K562 (cell line): ENCODE measurements around the gene TMEM184A. TPM values are rescaled to one million over a fixed set of nuclear protein-coding genes. Genes with fewer than 3 reads are reported as not detected.

Experiments
- ATAC-seq: fragments of 200-7000 bp; cut with Tn5 transposase; 3 replicates; pipeline ENCODE4 v1.9.1; 2020; ENCODE audit warnings: moderate library complexity
- BruUV-seq: library from RNA; stranded (reverse); fragments of 400-500 nt; replicated peaks from 2 replicates; lab custom pipeline; 2021; lab: Mats Ljungman, UMichigan
- CTCF ChIA-PET: fragments of 300-600 bp; formaldehyde crosslinking; extraction: SDS; loops from one replicate; lab custom pipeline; 2021; ENCODE audit warnings: low intra/inter-chr PET ratio; lab: Yijun Ruan, JAX
- POLR2A ChIA-PET: fragments of 300-600, 350-650 bp; sonication (Branson Sonifier 250); formaldehyde crosslinking; extraction: SDS; loops from one replicate; lab custom pipeline; 2021; ENCODE audit warnings: antibody characterized with exemption, inconsistent platforms; lab: Yijun Ruan, JAX
- DNase-seq, 4 experiments: peaks; one replicate each; pipeline versions ENCODE4 v3.0.0 to v3.0.0-alpha.2; 2011 to 2018; ENCODE audit warnings: low spot score in 3 of 4, mixed read lengths in 3 of 4; ENCODE audit errors: extremely low read depth in 1 of 4
- FAIRE-seq: peaks from 2 replicates; lab custom pipeline; 2011; peaks lifted over from hg19 to GRCh38; lab: Jason Lieb, UNC
- H2AFZ ChIP-seq: 2 replicates; pipeline ENCODE4 v1.6.0; 2011; ENCODE audit warnings: low read depth, low read length, control low read depth, inconsistent platforms
- H3K27ac ChIP-seq: fragments of 200-600 bp; 3 replicates; pipeline ENCODE4 v1.8.0; 2011; ENCODE audit warnings: low read depth, mild to moderate bottlenecking, control low read depth, inconsistent platforms, low read length, moderate library complexity, mixed read lengths; ENCODE audit errors: extremely low read depth
- H3K27me3 ChIP-seq, 2 experiments: fragments of 300-600 bp in 1 of 2; 2 replicates in 1 of 2; 3 replicates in 1 of 2; pipeline versions ENCODE4 v1.6.0 to v1.8.0; 2011; ENCODE audit warnings: inconsistent platforms in 2 of 2, low read length in 2 of 2, mild to moderate bottlenecking in 1 of 2, mixed read lengths in 1 of 2, moderate library complexity in 1 of 2; ENCODE audit not compliant: control insufficient read depth in 2 of 2, insufficient read depth in 2 of 2
- H3K36me3 ChIP-seq: fragments of 300-600 bp; 3 replicates; pipeline ENCODE4 v1.8.0; 2011; ENCODE audit warnings: mild to moderate bottlenecking, low read length, inconsistent platforms; ENCODE audit not compliant: control insufficient read depth, insufficient read depth
- H3K4me1 ChIP-seq, 2 experiments: fragments of 200-600 bp in 1 of 2; replicated peaks in 1 of 2; 2 replicates in 1 of 2; 3 replicates in 1 of 2; pipeline versions ENCODE4 v1.5.1 to v1.8.0; 2011; ENCODE audit warnings: inconsistent platforms in 2 of 2, low read length in 2 of 2, mild to moderate bottlenecking in 1 of 2, mixed read lengths in 1 of 2, moderate library complexity in 1 of 2; ENCODE audit not compliant: control insufficient read depth in 2 of 2, insufficient read depth in 2 of 2
- H3K4me2 ChIP-seq: 2 replicates; pipeline ENCODE4 v1.6.1; 2011; ENCODE audit warnings: low read length, control low read depth, inconsistent platforms, mixed read lengths; ENCODE audit not compliant: insufficient read depth
- H3K4me3 ChIP-seq: fragments of 200-600 bp; sonication (generic), shearing (Covaris generic); 2 replicates; pipeline ENCODE4 v1.5.1; 2016; ENCODE audit warnings: control low read depth, inconsistent platforms
- H3K79me2 ChIP-seq: fragments of 200-600 bp; 3 replicates; pipeline ENCODE4 v1.8.0; 2011; ENCODE audit warnings: low read length, inconsistent platforms; ENCODE audit not compliant: control insufficient read depth, insufficient read depth
- H3K9ac ChIP-seq, 2 experiments: 2 replicates each; pipeline versions ENCODE4 v1.6.0 to v1.6.1; 2011; ENCODE audit warnings: low read depth in 2 of 2, low read length in 2 of 2, control low read depth in 1 of 2, inconsistent platforms in 1 of 2, mild to moderate bottlenecking in 1 of 2, mixed read lengths in 1 of 2; ENCODE audit not compliant: insufficient read depth in 1 of 2
- H3K9me1 ChIP-seq: one replicate; pipeline ENCODE4 v1.6.0; 2011; ENCODE audit warnings: inconsistent platforms, mild to moderate bottlenecking, low read length, moderate library complexity; ENCODE audit not compliant: control insufficient read depth, insufficient read depth
- H3K9me3 ChIP-seq: replicated peaks from 2 replicates; pipeline ENCODE4 v1.5.1; 2011; ENCODE audit warnings: low read depth, low read length, inconsistent platforms; ENCODE audit not compliant: control insufficient read depth, insufficient read depth
- H4K20me1 ChIP-seq: replicated peaks from 2 replicates; pipeline ENCODE4 v1.6.1; 2011; ENCODE audit warnings: low read length, inconsistent platforms, mixed read lengths; ENCODE audit not compliant: control insufficient read depth, insufficient read depth
- CBX3 ChIP-seq, 2 experiments: IDR thresholded peaks; 1 replicate in 1 of 2; 2 replicates in 1 of 2; pipeline ENCODE4 v1.6.1; 2012; ENCODE audit warnings: inconsistent platforms in 2 of 2, low read length in 2 of 2, borderline replicate concordance in 1 of 2, control low read depth in 1 of 2
- DACH1 ChIP-seq: fragments of 450-650 bp; IDR thresholded peaks from 2 replicates; pipeline ENCODE4 v1.6.1; 2018; ENCODE audit not compliant: partially characterized antibody
- ESRRB ChIP-seq: fragments of 250-450 bp; sonication (Bioruptor Pico); IDR thresholded peaks from 2 replicates; pipeline ENCODE4 v1.5.0; 2020; ENCODE audit warnings: mild to moderate bottlenecking, moderate library complexity, borderline replicate concordance
- FOXK1 ChIP-seq: sonication (generic); formaldehyde crosslinking; IDR thresholded peaks from 2 replicates; pipeline ENCODE4 v1.8.0; 2022; ENCODE audit warnings: missing genetic modification reagents, mild to moderate bottlenecking, borderline replicate concordance
- HOXB6 ChIP-seq: fragments of 250-450 bp; sonication (Bioruptor Pico); IDR thresholded peaks from 2 replicates; pipeline ENCODE4 v1.5.1; 2022; ENCODE audit warnings: mild to moderate bottlenecking, borderline replicate concordance
- MAFK ChIP-seq: IDR thresholded peaks from 2 replicates; pipeline ENCODE4 v1.6.1; 2011; ENCODE audit warnings: low read length, improper control_type of control experiment
- MTA2 ChIP-seq: fragments of 450-650 bp; IDR thresholded peaks from 2 replicates; pipeline ENCODE4 v1.6.1; 2016; ENCODE audit warnings: low read depth
- MYC ChIP-seq, 2 experiments: fragments of 250-450 bp in 1 of 2; sonication (Bioruptor Pico) in 1 of 2; IDR thresholded peaks; 2 replicates each; pipeline versions ENCODE4 v1.5.1 to v1.6.1; 2012 to 2021; ENCODE audit warnings: low read depth in 2 of 2, borderline replicate concordance in 1 of 2, improper control_type of control experiment in 1 of 2, low read length in 1 of 2, mild to moderate bottlenecking in 1 of 2, moderate library complexity in 1 of 2
- POLR2B ChIP-seq: fragments of 450-650 bp; IDR thresholded peaks from 2 replicates; pipeline ENCODE4 v1.6.1; 2018; ENCODE audit warnings: low read depth; ENCODE audit not compliant: partially characterized antibody
- POLR2H ChIP-seq: IDR thresholded peaks from 2 replicates; pipeline ENCODE4 v1.6.1; 2016; ENCODE audit warnings: missing genetic modification characterization, low read depth, mild to moderate bottlenecking, control low read depth, missing compliant biosample characterization, moderate library complexity
- ZNF507 ChIP-seq: conservative IDR thresholded peaks from 2 replicates; pipeline ENCODE4 v1.6.1; 2017; ENCODE audit warnings: missing genetic modification characterization, missing compliant biosample characterization
- ZNF586 ChIP-seq: fragments of 450-650 bp; formaldehyde crosslinking; conservative IDR thresholded peaks from 2 replicates; pipeline ENCODE4 v1.4.0; 2020; ENCODE audit warnings: mild to moderate bottlenecking, moderate library complexity
- ZNF707 ChIP-seq: fragments of 250-450 bp; sonication (Bioruptor Pico); conservative IDR thresholded peaks from 2 replicates; pipeline ENCODE4 v1.8.0; 2022; ENCODE audit warnings: inconsistent platforms, mild to moderate bottlenecking, moderate library complexity
- WGBS: fragments of 100-300 bp; shearing (Covaris generic); methylation state at CpG from one replicate; pipeline ENCODE4 v1.1.6; 2016; ENCODE audit warnings: low coverage, mixed read lengths; ENCODE audit not compliant: insufficient coverage; ENCODE audit errors: missing lambda C conversion rate; 5-methylcytosine and 5-hydroxymethylcytosine counted together
- in situ Hi-C: fragments of 300-500 bp; cut with MboI; formaldehyde crosslinking; loops from 4 replicates; pipeline ENCODE4 v1.15.0; 2018; ENCODE audit warnings: inconsistent platforms, mixed read lengths
- intact Hi-C: fragments of 100-400 bp; cut with micrococcal nuclease; formaldehyde crosslinking; loops from 2 replicates; pipeline ENCODE4 v1.14.2; 2022
- polyA plus RNA-seq, 8 experiments: library from polyadenylated mRNA; depleted of rRNA in 4 of 8; stranded (reverse) in 5 of 8; unstranded in 3 of 8; fragments of >200 nt; fragmentation: Nextera tagmentation in 2 of 8; fragmentation: Illumina TruSeq in 1 of 8; extraction: Ambion mirVana in 2 of 8; extraction: Trizol in 1 of 8; gene quantifications; 2 replicates each; pipeline versions ENCODE4 v1.2.1 to v1.2.3, GENCODE V29; 2011 to 2014; ENCODE audit warnings: inconsistent platforms in 1 of 8, missing spikeins in 1 of 8
- total RNA-seq, 7 experiments: library from RNA; depleted of rRNA in 6 of 7; stranded (reverse); fragments of >200 nt in 6 of 7; fragmentation: Illumina TruSeq in 2 of 7; extraction: Trizol in 2 of 7; gene quantifications; 2 replicates each; pipeline versions ENCODE4 v1.2.1 to v1.2.3, GENCODE V29; 2011 to 2021; ENCODE audit warnings: low replicate concordance in 1 of 7
- TF ChIP-seq, protein P1 (sequence below): fragments of 450-650 bp; IDR thresholded peaks from 2 replicates; pipeline ENCODE4 v1.6.1; 2016; ENCODE audit warnings: missing biosample characterization, missing genetic modification characterization
- TF ChIP-seq, protein P2 (sequence below): fragments of 250-450 bp; sonication (Bioruptor Pico); IDR thresholded peaks from 2 replicates; pipeline ENCODE4 v1.8.0; 2022; ENCODE audit warnings: inconsistent platforms, mild to moderate bottlenecking, moderate library complexity, borderline replicate concordance

TMEM184A gene
- total and polyA plus RNA-seq, 9 of the 15 experiments (the other 6 are each of a cell fraction or from before 2014, with no cell fraction given), result 0.10 to 0.18 (median 0.11) TPM; not detected in 6

DNA sequence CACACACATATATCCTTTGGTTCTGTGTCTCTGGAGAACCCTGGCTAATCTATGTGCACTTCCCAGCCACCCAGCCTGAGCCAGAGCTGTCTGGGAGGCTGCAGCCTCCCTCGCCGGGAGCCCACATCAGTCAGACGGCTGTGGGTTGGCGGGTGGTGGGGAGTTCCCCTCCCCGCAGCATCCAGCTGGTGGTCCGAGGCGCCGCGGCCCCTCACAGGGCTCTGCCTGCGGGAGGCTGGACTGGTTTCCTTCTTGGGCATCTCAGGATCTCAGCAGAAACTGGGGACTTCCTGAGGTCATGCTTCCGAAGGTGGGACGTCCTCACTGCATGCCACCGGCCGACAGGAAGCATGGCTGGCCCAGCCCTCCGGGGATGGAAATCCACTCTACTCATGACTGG lies 35.9 kb upstream of the TMEM184A start (continued):
- no peak for TF ChIP-seq MYC (IDR thresholded peaks at IDR 0.05; ENCODE audit: low read depth, low read length)
- no peak for TF ChIP-seq MYC (CRISPR knock-in tag; IDR thresholded peaks at IDR 0.05; ENCODE audit: borderline replicate concordance, low read depth)
- no peak for TF ChIP-seq FOXK1

DNA sequence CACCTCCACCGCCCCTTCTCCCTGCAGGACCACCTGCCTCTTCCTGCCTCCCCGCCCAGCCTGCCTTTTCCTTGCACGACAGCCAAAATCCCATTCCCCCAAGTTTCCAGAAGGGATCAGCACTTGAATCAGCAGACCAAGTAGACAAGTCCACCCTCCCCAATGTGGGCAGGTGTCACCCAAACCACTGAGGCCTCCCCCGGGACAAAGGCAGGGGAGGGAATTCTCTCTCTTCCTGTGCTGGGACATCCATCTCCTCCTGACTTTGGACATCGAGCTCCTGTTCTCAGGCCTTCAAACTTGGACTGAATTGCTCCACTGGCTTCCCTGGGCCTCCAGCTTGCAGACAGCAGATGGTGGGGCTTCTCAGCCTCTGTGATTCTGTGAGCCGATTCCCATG lies 35.4 kb upstream of the TMEM184A start:
- ATAC-seq (no peak), DNase-seq (no peak), FAIRE-seq (no peak)
- Histone ChIP-seq H3K9me3 (no peaks in the 10 kb centered on the region), H3K27me3 (peaks cover 57 to 75% of the 10 kb centered on the region in 2 experiments), H3K36me3 (no peaks in the 10 kb centered on the region), H3K9me1 (no peaks in the 10 kb centered on the region), H4K20me1 (peaks cover 8% of the 10 kb centered on the region; the same call in 1 of the 2 replicates), H3K79me2 (no peaks in the 10 kb centered on the region), H3K9ac (no peak overlapping the region), H3K4me1 (peaks cover 0 to 21% of the 10 kb centered on the region in 2 experiments; a peak in 3 of 5 replicates), H2AFZ (no peak overlapping the region), H3K27ac (no peak overlapping the region), H3K4me2 (no peak overlapping the region), H3K4me3 (no peak overlapping the region)
- BruUV-seq, result no TSS peak
- in situ Hi-C loops (no loop called here), intact Hi-C loops (no loop called here)
- POLR2A ChIA-PET, result interaction anchor here (0.6 to 1.3 kb wide), 2 partner anchors 11 to 13 kb away, joined by 4 to 6 read pairs; no protein-coding TSS in a partner anchor
- WGBS, result 2% methylated on average over 6 of the region's 6 CpGs
- CTCF ChIA-PET, result no interaction called here
- TF ChIP-seq, protein P1, sequence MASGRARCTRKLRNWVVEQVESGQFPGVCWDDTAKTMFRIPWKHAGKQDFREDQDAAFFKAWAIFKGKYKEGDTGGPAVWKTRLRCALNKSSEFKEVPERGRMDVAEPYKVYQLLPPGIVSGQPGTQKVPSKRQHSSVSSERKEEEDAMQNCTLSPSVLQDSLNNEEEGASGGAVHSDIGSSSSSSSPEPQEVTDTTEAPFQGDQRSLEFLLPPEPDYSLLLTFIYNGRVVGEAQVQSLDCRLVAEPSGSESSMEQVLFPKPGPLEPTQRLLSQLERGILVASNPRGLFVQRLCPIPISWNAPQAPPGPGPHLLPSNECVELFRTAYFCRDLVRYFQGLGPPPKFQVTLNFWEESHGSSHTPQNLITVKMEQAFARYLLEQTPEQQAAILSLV (tag), result no peak
- no peak for TF ChIP-seq POLR2B
- TF ChIP-seq HOXB6 (CRISPR knock-in tag), result no peak
- no peak for TF ChIP-seq MAFK
- no peak for TF ChIP-seq ZNF507 (tag)
- no peak for TF ChIP-seq ZNF586
- TF ChIP-seq DACH1, result no peak
- no peak for TF ChIP-seq ESRRB
- TF ChIP-seq, protein P2, sequence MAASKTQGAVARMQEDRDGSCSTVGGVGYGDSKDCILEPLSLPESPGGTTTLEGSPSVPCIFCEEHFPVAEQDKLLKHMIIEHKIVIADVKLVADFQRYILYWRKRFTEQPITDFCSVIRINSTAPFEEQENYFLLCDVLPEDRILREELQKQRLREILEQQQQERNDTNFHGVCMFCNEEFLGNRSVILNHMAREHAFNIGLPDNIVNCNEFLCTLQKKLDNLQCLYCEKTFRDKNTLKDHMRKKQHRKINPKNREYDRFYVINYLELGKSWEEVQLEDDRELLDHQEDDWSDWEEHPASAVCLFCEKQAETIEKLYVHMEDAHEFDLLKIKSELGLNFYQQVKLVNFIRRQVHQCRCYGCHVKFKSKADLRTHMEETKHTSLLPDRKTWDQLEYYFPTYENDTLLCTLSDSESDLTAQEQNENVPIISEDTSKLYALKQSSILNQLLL (CRISPR knock-in tag), result no peak
- TF ChIP-seq MTA2, result no peak
- no peak for TF ChIP-seq POLR2H (tag)
- TF ChIP-seq ZNF707 (CRISPR knock-in tag), result no peak
- TF ChIP-seq CBX3 (IDR thresholded peaks at IDR 0.05; ENCODE audit: borderline replicate concordance in 1 of 2, low read length in 2 of 2), result no peak
